ENCODE results near the gene CRB3.
A peak's percentile ranks its signal among the peaks of the same experiment; 100 is the strongest.

The CRB3 gene

DNA sequence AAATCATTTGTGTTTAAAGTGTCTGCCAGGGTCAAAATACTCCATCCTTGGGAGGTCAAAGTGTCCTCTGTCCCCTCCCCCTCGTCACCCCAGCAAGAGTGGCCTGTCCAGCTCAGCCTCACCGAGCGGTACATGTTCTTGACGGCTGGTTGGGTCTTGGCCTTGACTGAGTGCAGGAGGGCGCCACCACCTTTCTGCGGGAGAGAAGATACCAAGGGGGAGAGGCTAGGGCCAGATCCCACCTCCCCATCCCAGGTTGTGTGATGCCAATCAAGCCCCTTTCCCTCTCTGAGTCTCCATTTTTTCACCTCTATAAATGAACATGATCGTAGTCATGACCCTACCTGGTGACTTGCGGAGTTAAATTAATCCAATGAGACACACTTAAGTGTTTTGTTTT lies 6.1 kb downstream of the CRB3 start:
- no peak for DNase-seq

DNA sequence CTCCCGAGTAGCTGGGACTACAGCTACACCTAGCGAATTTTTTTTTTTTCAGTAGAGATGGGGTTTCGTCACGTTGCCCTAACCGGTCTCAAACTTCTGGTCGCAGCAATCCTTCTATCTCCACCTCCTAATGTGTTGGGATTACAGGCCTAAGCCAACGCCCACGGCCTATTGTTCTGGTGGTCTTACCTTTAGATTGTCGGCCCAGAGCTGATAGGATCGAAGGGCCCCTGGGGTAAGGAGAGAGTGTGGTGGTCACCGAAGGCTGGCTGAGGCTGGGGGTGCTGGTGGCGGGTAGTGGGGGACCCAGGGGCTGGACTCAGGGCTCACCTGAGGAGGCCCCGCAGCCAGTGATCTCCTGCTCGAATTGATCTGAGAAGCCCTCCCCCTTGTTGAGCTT lies 7.0 kb downstream of the CRB3 start:
- no peak for DNase-seq

DNA sequence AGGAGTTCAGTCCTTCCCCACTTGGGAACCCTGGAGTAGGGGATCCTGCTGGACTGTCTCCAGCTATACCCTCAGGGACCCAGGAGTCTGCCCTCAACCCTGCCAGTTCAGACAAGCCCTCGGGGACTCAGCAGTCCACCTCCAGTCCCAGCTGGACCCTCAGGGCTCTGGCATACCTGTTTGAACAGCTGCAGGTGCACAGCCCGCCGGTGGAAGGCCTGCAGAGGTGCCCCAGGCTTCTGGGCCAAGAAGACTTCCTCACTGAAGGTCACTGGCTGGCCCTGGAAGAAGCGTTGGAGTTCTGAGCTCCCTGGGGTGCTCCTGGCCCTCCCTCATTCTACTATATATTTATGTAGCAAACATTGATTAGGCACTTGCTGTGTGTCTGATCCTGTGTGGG lies 8.6 kb downstream of the CRB3 start:
- no peak for DNase-seq

DNA sequence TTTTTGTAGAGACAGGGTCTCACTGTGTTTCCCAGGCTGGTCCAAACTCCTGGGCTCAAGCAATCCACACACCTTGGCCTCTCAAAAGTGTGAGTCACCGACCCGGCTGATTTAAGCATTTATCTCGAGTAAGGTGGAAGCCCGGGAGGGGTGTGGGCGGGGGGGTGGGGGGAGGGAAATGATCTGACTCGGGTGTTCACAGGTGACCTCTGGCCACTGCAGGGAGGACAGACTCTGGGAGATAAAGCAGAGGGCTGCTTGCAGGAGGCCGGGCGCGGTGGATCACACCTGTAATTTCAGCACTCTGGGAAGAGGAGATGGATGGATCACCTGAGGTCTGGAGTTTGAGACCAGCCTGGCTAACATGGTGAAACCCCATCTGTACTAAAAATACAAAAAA lies 9.6 kb downstream of the CRB3 start:
- no peak for DNase-seq

DNA sequence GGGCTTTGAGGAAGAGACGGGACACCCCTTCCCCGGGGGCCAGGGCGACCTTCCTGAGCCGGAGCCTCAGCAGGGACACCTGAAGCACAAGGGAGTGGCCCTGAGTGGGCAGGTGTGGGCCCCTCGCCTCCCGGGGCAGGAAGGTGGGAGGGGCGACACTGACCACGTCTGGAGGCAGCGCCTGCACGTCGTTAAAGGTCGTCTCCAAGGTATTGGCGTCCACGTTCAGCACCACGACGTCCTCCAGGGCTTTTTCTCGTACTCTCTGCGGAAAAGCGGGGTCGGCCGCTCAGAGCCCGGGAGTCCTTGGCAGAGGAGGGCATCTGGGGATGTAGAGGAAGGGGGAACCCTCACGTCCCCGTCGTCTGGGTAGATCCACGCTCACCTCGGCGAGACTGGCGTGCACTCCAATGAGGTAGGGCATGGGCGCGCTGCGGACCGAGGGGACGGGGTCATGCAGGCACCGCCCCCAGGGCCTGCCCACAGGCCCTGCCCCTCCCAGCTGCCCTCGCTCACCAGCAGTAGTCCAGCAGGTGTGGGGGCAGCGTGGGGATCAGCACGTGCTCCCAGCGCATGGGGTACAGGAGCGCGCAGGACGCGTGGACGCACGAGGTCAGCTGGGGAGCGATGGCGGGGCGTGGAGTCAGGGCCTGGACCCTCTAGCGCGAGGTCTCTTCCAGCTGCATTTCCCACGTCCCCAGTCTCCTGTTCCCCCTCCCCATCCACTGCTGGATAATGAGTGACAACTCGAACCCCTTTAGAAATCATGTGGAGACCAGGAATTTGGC lies 11.4 kb downstream of the CRB3 start:
- DNase-seq: no peak

DNA sequence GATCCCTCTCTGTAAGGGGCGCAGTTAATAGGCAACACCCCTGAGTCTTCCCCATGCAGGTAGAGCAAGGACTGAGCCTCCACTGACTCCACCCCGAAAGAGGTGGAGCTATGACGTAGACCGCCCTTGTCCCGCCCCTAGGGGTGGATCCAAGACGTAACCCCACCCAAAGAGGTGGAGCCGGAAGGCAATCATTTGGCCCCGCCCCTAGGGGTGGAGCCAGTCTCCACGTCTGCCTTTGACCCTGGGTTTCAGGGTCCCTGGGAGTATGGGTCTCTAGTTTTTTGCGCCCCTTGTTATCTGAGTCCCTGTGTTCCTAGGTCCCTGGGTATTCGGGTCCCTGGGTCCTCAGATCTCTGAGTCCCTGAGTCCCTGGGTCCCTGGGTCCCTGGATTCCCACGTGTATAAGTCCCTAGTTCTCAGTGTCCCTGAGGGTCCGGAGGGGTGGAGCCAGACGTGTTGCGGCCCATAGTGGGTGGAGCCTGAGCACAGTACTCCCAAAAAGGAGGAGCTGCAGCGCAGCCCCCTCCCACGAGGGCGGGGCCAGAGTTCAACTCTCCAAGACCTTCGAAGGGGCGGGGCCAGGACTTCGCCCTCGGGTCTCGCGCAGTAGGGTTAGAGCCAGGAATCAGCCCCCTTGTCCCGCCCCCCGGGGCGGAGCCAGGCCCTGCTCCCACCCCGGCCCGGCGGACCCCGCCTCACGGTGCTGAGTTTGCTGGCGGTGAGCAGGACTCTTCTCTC lies 12.3 kb downstream of the CRB3 start:
- peak; percentile 27 for DNase-seq

DNA sequence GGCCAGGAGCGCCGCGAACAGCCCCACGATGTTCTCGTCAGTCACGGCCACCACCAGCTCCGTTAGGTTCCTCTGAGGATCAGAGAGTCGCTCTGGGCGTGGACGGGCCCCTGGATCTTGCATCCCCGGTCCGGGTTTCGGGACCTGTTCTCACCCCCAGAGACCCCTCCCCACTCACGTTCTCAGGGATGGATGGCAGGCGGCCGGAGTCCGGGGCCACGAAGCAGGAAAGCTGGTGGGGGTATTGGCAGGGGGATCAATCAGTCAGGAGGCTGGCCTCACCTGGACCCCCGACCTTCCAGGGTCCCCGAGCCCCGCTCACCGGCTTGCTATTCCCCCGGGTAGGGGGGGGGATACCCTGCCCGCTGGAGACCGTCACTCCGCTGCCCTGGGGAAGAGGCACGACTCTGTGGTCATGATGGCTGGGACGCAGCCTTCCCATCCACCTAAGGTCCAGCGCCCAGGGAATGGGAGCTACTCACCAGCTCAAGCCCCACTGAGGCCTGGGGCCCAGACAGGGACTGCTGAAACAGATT lies 12.9 kb downstream of the CRB3 start:
- no peak for DNase-seq

DNA sequence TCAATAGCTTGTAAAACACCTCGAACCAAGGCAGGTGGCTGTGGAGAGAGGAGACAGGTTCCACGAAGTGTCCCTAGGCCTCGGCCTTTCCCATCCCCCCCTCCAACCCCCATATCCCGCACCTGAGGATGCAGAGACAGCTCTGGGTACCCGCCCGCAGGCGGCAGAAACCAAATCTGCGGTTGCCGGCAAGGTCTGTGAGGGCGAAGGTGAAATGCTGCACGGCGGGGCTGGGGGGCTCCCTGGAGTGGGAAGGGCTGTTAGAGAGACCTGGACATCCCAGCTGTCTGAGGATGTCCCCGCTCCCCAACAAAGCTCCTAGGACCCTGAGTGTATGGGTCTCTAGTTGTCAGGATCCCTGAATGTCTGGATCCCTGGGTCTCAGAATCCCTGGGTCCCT lies 14.7 kb downstream of the CRB3 start:
- DNase-seq: no peak

DNA sequence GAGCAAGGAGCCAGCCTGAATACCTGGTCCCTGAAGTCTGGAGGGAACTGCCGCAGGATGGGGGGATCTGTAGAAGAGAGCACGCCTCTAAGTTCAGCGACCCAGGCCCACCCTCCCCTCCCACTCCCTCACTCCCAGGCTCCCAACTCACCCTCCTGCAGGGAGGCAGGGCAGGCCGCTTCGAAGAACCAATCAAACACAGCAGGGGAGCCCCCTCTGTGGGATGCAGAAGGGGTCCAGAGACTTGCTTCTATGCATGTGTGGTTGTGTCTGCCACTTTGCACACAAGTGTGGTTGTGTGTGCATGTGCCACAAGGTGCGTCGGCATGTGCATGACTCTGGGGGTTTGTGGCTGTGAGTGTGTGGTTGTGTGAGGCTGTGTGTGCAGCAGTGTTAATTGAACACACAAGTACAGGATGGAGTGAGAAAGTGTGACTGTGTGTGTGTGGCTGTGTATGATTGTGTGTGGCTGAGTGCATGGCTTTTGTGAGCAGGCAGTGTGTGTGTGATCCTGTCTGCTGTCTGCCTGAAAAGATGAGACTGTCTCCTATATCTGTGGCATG lies 15.8 kb downstream of the CRB3 start:
- DNase-seq: no peak

DNA sequence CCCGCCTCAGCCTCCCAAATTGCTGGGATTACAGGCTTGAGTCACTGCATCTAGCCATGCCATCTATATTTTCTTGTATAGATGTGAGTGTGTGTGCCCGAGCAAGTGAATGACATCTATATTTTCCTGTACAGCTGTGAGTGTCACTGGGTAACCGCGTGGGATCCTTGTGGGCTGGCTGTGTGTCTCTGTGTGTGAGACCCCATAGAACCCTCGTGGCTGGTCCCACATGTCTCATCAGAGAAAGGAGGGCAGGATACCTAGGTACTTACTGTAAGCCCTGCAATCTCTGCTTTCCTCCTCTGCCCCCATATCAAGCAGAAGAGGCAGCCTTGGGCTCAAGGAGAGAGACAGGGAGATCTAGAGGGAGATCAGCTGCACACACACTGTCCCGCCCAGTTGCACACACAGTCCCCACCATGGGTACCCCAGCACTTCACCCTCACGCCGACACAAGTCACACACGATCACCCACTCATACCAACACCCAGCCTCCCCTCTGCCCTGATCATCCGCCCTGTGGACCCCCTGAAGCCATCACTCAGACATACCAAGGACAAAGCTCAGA lies 16.9 kb downstream of the CRB3 start:
- DNase-seq: no peak

DNA sequence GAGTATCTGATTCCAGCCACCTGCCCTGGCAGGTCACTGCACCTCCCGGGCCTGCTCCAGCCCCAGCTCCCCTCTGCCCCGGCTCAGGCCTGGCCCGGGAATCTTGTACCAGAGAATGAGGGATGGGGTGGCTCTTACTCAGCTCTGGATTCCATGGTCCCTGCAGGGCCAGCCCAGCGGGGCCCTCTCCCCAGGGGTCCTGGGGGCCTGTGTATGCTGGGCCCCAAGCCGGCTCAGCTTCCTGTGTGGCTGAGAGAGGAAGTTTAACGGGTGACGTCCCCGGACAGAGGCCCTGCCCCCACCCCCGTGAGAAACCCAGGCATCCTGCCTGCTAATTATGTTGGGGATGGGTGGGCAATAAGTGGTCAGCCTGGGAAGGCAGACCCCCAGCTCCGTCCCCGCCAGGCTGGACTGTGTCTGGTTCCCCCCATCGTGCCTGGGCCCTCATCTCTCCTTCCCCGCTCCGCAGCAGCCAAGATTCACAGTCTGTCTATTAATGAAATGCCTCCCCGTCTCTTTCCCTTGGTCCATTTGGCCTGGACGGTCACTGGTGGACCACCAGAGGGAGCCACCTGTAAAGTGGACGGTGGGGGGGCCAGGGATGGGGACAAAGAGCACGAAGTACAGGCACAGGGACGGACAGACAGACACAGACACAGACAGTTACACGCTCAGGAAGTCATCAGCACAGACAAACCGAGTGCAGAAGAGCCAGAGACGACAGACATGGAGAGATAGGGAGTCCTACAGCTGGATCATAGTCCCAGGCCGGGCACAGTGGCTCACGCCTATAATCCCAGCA lies 17.7 kb downstream of the CRB3 start, which contains the start of gene DENND1C:
Gene DENND1C, minus strand, starts transcription at position 247 of the 802 bp plus-strand sequence. Its CDS starts 92 bp downstream, at position 155.
- DNase-seq: no peak

DNA sequence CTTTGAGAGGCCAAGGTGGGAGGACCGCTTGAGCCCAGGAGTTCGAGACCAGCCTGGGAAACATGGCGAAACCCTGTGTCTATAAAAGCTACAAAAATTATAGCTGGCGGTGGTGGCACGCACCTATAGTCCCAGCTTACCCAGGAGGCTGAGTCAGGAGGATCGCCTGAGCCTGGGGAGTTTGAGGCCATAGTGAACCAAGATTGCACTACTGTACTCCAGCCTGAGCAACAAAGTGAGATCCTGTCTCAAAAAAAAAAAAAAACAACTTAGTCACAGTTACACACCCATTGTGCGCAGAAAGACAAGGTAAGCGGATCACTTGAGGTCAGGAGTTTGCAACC lies 18.2 kb downstream of the CRB3 start:
- no peak for DNase-seq

DNA sequence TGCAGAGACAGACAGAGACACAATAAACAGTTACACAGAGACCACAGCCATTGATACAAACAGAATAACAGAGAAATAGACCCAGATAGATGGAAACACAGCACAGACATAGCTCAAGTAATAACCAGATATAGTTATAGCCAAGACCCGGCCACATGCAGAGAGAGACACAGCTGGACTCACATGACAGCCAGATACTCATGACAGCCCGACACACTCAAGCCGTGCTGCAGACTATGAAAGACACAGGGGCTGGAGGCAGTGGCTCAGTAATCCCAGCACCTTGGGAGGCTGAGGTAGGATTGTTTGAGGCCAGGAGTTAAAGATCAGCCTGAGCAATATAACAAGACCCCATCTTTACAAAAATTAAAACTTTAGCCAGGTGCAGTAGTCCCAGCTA lies 19.2 kb downstream of the CRB3 start:
- DNase-seq: no peak

DNA sequence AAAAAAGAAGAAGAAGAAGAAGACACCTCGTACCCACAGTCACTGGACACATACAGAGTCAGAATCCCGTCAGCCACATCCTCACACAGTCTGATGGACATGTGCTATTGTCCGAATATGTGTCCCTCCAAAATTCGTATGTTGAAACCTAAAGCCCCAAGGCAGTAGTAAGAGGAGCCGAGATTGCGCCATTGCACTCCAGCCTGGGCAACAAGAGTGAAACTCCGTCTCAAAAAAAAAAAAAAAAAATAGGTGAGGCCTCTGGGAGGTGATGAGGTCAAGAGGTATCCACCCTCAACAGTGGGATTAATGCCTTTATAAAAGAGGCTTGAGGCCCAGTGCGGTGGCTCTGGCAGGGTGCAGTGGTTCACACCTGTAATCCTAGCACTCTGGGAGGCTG lies 20.2 kb downstream of the CRB3 start:
- DNase-seq: no peak

DNA sequence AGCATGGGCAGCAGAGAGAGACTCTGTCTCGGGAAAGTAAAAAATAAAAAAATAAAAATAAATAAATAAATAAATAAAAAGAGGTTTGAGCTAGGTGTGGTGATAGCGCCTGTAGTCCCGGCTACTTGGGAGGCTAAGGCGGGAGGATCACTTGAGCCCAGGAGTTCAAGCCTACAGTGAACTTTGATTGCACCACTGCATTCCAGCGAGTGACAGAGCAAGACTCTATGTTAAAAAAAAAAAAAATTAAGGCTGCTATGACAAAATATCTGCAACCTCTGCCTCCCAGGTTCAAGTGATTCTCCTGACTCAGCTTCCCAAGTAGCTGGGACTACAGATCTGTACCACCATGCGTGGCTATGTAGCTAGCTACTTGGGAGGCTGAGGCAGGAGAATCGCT lies 20.8 kb downstream of the CRB3 start:
- no peak for DNase-seq

DNA sequence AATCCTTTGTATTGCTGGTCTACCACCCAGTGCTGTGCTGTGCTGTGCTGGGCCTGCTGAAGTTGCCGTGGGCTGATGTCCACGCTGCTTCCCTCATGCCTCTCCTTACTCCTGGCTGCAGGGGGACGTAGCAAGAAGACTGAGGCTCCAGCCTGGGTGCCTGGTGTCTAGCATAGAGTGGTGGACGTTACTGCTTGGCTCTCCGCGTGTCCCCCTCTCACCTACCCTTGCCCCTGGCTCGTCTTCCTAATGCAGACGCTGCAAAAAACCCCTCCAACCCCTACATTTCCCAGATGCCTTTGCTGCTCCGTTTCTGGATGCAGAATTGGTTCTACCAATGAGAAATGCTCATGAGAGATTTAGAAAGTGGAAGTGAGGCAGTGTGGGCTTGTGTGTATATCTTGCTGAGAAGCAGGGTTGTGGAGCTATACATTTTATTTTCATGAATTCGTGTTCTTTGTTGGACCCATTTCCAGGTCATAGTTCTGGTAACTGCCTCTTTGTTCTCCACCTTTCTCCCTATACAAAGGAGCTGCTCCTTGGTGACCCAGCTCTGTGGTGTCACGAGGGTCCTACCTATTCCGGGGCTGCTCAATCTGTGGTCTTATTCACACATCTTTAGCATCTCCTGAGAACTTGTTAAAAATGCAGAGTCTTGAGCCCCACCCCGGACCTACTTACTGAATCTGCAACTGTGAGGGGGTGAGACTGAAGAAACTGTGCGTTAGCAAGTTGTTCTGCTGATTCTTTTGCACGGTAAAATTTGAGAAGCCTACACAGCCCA lies 25.4 kb downstream of the CRB3 start:
- no peak for DNase-seq

DNA sequence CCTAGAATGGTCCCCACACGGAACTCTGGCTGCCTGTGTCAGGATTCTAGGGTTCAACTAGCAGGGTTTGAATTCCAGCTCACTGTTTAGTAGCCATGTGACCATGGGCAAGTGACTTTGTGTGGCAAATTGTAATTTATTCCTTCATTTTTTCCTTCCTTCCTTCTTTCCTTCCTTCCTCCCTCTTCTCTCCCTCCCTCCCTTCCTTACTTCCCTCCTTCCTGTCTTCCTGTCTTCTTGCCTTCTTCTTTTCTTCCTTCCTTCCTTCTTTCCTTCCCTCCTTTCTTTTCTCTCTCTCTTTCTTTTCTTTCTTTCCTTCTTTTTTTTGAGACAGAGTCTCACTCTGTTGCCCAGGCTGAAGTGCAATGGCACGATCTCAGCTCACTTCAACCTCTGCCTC lies 26.1 kb downstream of the CRB3 start:
- no peak for DNase-seq

DNA sequence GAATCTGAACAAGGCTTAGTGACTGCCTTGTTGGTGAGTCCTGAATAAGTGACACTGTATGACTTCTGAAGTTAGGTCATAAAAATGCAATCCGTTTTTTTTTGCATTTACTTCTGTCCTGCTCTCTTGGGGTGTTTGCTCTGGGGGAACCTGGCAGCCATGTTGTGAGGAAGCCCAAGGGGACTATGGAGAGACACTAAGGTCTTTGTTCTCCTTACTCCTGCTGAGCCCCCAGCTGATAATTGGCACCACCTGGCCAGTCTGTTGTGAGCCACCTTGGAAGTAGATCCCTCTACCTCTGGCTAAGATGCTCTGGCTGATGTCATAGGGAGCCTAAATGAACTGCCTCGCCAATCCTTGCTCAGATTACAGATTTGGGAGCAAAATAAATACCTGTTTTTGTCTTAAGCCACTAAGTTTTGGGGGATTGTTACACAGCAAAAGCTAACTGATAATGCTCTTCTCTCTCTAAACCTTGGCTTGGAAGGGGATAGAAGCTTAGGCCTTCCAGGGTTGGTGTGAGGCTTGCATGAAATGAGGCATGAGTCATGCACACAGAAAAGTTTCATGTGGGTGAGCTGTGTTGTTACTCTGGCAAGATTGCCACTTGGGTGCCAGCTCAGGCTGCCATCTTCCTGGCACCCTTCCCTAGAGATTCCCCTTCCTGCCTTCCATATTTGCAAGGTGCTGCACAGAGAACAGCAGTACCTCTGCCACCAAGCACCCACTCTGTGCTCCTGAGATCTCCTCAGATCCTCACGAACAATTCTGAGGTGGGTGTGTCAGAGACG lies 27.9 kb downstream of the CRB3 start:
- DNase-seq: no peak

DNA sequence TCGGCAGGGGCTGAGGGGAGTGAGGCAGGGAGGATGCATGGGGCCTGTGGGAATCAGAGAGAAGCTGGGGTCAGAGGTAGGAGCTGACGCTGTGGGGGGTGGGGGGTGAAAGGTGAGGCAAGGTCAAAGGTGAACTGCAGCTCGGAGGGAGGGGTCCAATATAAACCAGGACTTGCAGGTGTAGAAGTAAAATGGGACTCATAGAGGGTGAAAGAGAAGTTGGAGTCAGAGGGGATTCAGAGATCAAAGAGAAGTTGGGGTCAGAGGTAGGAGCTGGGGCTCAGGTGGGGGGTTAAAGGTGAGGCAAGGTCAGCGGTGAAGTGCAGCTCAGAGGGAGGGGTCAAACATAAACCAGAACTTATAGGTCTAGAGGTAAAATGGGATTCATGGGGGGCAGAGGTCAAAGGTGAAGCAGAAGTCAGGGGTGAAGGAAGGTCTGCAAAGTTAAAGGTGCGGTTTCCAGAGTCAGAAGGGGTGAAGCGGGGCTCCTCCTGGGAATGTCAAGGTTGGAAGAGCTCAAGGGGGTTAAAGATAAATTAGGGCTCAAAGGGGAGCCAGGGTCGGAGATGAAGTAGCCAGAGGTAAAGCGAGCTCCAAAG lies 30.5 kb downstream of the CRB3 start:
- no peak for DNase-seq

DNA sequence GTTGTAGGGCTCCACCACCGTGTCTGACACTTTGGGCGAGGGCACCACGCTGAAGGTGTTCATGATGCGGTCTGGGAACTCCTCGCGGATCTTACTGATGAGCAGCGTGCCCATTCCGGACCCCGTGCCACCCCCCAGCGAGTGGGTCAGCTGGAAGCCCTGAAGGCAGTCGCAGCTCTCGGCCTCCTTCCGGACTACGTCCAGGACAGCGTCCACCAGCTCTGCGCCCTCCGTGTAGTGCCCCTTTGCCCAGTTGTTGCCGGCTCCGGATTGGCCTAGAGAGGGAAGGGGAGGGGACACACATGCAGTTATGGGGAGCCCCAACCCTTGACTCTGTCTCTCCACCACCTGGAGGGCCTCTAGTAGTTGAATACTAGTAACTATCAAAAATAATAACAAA lies 31.9 kb downstream of the CRB3 start:
- DNase-seq: no peak

All from HCEC 1CT (cell line).